Natural killer cell (primary cell): ENCODE measurements around the gene MED1. TPM values are rescaled to one million over a fixed set of nuclear protein-coding genes. Genes with fewer than 3 reads are reported as not detected.
"Not testable (repeated sequence)": the region's sequence is repeated elsewhere in the genome, so short reads cannot be mapped to it uniquely, and the experiment has no call there.

Source experiments
- ATAC-seq, 3 donors: fragments of 150-1000 bp in 2 of 3; fragments of 200-7000 bp in 1 of 3; cut with Tn5 transposase; 1 replicate in 1 of 3; 2 replicates in 2 of 3; pipeline ENCODE4 v1.10.0; 2021; ENCODE audit warnings: mild to moderate bottlenecking in 2 of 3, moderate library complexity in 2 of 3
- DNase-seq, 2 donors: peaks; one replicate each; pipeline versions ENCODE4 v3.0.0 to v3.0.0-alpha.2; 2013 to 2021; ENCODE audit warnings: mixed read lengths in 1 of 2
- H3K27ac ChIP-seq: one replicate; pipeline ENCODE4 v1.5.1; 2013; ENCODE audit warnings: mild to moderate bottlenecking, low read length
- H3K27me3 ChIP-seq: one replicate; pipeline ENCODE4 v1.6.1; 2013; ENCODE audit warnings: low read length; ENCODE audit not compliant: control insufficient read depth, insufficient read depth
- H3K36me3 ChIP-seq: one replicate; pipeline ENCODE4 v1.6.1; 2013; ENCODE audit warnings: low read length; ENCODE audit not compliant: control insufficient read depth, insufficient read depth
- H3K4me1 ChIP-seq: one replicate; pipeline ENCODE4 v1.6.1; 2013; ENCODE audit warnings: low read length; ENCODE audit not compliant: control insufficient read depth, insufficient read depth
- H3K4me3 ChIP-seq: one replicate; pipeline ENCODE4 v1.5.1; 2013; ENCODE audit warnings: low read length
- H3K9me3 ChIP-seq: one replicate; pipeline ENCODE4 v1.6.1; 2013; ENCODE audit warnings: low read length; ENCODE audit not compliant: control insufficient read depth, insufficient read depth
- H3K27ac Mint-ChIP-seq, 2 donors: one replicate each; pipeline ENCODE4 v1.8.0; 2022; ENCODE audit warnings: mild to moderate bottlenecking in 2 of 2, mixed read lengths in 2 of 2, moderate library complexity in 1 of 2
- H3K27me3 Mint-ChIP-seq, 2 donors: one replicate each; pipeline ENCODE4 v1.8.0; 2022; ENCODE audit warnings: low read depth in 2 of 2, mixed read lengths in 2 of 2
- H3K36me3 Mint-ChIP-seq: one replicate; pipeline ENCODE4 v1.8.0; 2022; ENCODE audit warnings: mixed read lengths
- H3K4me1 Mint-ChIP-seq, 2 donors: one replicate each; pipeline ENCODE4 v1.8.0; 2022; ENCODE audit warnings: mixed read lengths in 2 of 2
- H3K4me3 Mint-ChIP-seq: one replicate; pipeline ENCODE4 v1.8.0; 2022; ENCODE audit warnings: mild to moderate bottlenecking, moderate library complexity, mixed read lengths
- H3K9me3 Mint-ChIP-seq, 2 donors: one replicate each; pipeline ENCODE4 v1.8.0; 2022; ENCODE audit warnings: mixed read lengths in 2 of 2
- CTCF ChIP-seq: fragments of 200-600 bp; IDR thresholded peaks from one replicate; pipeline ENCODE4 v1.8.0; 2022; ENCODE audit warnings: antibody characterized with exemption
- WGBS: methylation state at CpG from one replicate; pipeline ENCODE4 v1.1.7; 2013; ENCODE audit warnings: missing lambda C conversion rate; ENCODE audit not compliant: insufficient coverage; 5-methylcytosine and 5-hydroxymethylcytosine counted together
- intact Hi-C: fragments of 100-400 bp; cut with micrococcal nuclease; formaldehyde crosslinking; loops from one replicate; pipeline ENCODE4 v1.14.2; 2022
- total RNA-seq, 4 donors: library from RNA; stranded (reverse); fragments of 120-200 nt in 1 of 4; gene quantifications; one replicate each; pipeline versions ENCODE4 v1.2.3 to v1.2.4, GENCODE V29; 2013 to 2022

The MED1 gene
- total RNA-seq, 3 donors from 2014 or later (not counting 1 experiment from before 2014, with no cell fraction given) = 44.3 to 63.8 (median 53.4) TPM

DNA sequence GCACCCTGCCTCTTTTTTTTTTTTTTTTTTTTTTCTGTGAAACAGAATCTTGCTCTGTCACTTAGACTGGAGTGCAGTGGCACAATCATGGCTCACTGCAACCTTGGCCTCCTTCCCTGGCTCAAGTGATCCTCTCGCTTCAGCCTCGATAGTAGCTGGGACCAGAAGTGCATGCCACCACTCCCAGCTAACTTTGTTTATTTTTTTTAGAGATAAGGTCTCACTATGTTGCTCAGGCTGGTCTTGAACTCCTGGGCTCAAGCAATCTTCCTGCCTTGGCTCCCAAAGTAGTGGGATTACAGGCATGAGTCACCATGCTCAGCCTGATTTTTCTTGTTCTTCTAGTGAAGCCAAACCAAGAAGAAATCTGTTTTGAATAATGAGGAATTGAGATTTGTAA lies 35.2 kb upstream of the MED1 start:
- DNase-seq (no peak), ATAC-seq (no peak)
- H3K4me1 ChIP-seq = no peaks in the 10 kb centered on the region
- peaks cover 19% of the 10 kb centered on the region for H3K36me3 ChIP-seq
- Mint-ChIP-seq H3K4me1 (peaks cover 0 to 5% of the 10 kb centered on the region in 2 donors), H3K27me3 (no peaks in the 10 kb centered on the region), H3K27ac (no peak overlapping the region), H3K4me3 (no peak overlapping the region), H3K9me3 (no peaks in the 10 kb centered on the region), H3K36me3 (peaks cover 5% of the 10 kb centered on the region)
- TF ChIP-seq CTCF = no peak
- no peak overlapping the region for H3K27ac ChIP-seq
- H3K9me3 ChIP-seq = no peaks in the 10 kb centered on the region
- no peaks in the 10 kb centered on the region for H3K27me3 ChIP-seq
- 92% methylated on average over 2 of the region's 2 CpGs for WGBS
- intact Hi-C loops = no loop called here
- no peak overlapping the region for H3K4me3 ChIP-seq

- no peaks in the 10 kb centered on the region for H3K4me1 ChIP-seq
- H3K9me3 ChIP-seq = no peaks in the 10 kb centered on the region
- H3K9me3 Mint-ChIP-seq = no peaks in the 10 kb centered on the region
- ATAC-seq (no peak), DNase-seq (no peak)
- H3K36me3 Mint-ChIP-seq = peaks cover 3% of the 10 kb centered on the region
- WGBS = 92% methylated on average over 5 of the region's 5 CpGs
- H3K27ac Mint-ChIP-seq = no peak overlapping the region
- no peaks in the 10 kb centered on the region for H3K27me3 Mint-ChIP-seq
- H3K4me1 Mint-ChIP-seq = peaks cover 0 to 5% of the 10 kb centered on the region in 2 donors
- H3K27me3 ChIP-seq = no peaks in the 10 kb centered on the region
- H3K4me3 Mint-ChIP-seq = no peak overlapping the region
- H3K27ac ChIP-seq = no peak overlapping the region
- peaks cover 14% of the 10 kb centered on the region for H3K36me3 ChIP-seq
- TF ChIP-seq CTCF = no peak
- H3K4me3 ChIP-seq = no peak overlapping the region
- intact Hi-C loops = no loop called here
These were observed 34.5 kb upstream of the MED1 start for GRCh38 chr17:39485555-39485954.

DNA sequence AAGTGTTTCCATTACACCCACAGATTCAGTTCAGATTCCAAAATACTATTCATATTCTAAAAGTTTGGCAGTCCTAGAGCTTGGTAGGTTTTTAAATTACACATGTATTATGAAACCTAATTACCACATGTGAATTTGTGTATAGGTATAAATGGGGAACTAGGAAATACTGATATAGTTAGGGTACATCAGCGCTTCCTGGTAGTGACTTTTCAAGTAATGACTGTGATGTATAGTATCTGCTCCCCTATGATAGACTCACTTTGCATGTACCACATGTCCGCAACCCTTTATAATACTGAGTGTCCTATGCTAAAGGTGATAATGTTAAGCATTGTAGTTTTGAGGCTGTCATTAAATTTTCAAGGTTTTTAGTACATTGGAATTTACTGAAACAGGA lies 33.1 kb upstream of the MED1 start:
- H3K36me3 ChIP-seq = peaks cover 11% of the 10 kb centered on the region
- Mint-ChIP-seq H3K27ac (no peak overlapping the region), H3K27me3 (no peaks in the 10 kb centered on the region), H3K36me3 (no peaks in the 10 kb centered on the region), H3K9me3 (no peaks in the 10 kb centered on the region), H3K4me3 (no peak overlapping the region), H3K4me1 (peaks cover 0 to 5% of the 10 kb centered on the region in 2 donors)
- DNase-seq (no peak), ATAC-seq (no peak)
- H3K4me3 ChIP-seq = no peak overlapping the region
- H3K27ac ChIP-seq = no peak overlapping the region
- no peak for TF ChIP-seq CTCF
- H3K4me1 ChIP-seq = no peaks in the 10 kb centered on the region
- WGBS = 86% methylated on average over 1 of the region's 2 CpGs
- no peaks in the 10 kb centered on the region for H3K27me3 ChIP-seq
- intact Hi-C loops = no loop called here
- H3K9me3 ChIP-seq = no peaks in the 10 kb centered on the region

DNA sequence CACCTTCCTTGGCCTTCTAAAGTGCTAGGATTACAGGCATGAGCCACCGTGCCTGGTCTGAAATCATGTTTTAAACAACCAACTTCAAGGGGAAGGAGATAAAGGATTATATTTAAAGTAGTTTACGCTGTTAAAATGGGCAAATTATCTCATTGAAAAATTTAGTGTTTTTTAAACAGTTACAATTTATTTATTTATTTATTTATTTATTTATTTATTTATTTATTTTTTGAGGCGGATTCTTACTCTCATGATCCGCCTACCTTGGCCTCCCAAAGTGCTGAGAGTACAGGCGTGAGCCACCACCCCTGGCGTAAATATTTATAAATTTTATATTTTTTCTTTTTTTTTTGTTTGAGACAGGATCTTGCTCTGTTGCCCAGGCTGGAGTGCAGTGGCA lies 32.4 kb upstream of the MED1 start:
- no peak for ATAC-seq
- H3K27ac Mint-ChIP-seq = no peak overlapping the region
- Histone ChIP-seq H3K27ac (no peak overlapping the region), H3K9me3 (no peaks in the 10 kb centered on the region), H3K4me1 (no peaks in the 10 kb centered on the region), H3K27me3 (no peaks in the 10 kb centered on the region), H3K4me3 (no peak overlapping the region), H3K36me3 (peaks cover 14% of the 10 kb centered on the region)
- TF ChIP-seq CTCF = no peak
- no peaks in the 10 kb centered on the region for H3K36me3 Mint-ChIP-seq
- H3K27me3 Mint-ChIP-seq = no peaks in the 10 kb centered on the region
- H3K4me1 Mint-ChIP-seq = peaks cover 0 to 5% of the 10 kb centered on the region in 2 donors
- no CpG with 5 or more reads among the region's 6 CpGs for WGBS
- no peak for DNase-seq
- no peaks in the 10 kb centered on the region for H3K9me3 Mint-ChIP-seq
- intact Hi-C loops = no loop called here
- no peak overlapping the region for H3K4me3 Mint-ChIP-seq

GRCh38 chr17:39479631-39480030 lies 28.6 kb upstream of the MED1 start:
- H3K9me3 Mint-ChIP-seq, DNase-seq, H3K4me1 ChIP-seq, H3K27me3 Mint-ChIP-seq, H3K4me3 Mint-ChIP-seq, H3K27ac ChIP-seq, H3K9me3 ChIP-seq, H3K4me1 Mint-ChIP-seq, H3K36me3 Mint-ChIP-seq, H3K4me3 ChIP-seq, intact Hi-C loops, ATAC-seq, H3K27ac Mint-ChIP-seq, H3K27me3 ChIP-seq: not testable (repeated sequence)
- WGBS = 96% methylated on average over 8 of the region's 8 CpGs
- H3K36me3 ChIP-seq = peaks cover 13% of the 10 kb centered on the region
